ENCODE results near the gene CD3E.

The CD3E gene

GRCh38 chr11:118353084-118353710 lies 48.7 kb downstream of the CD3E start:
- H3K9me2 ChIP-seq (replicated peaks; ENCODE audit: insufficient read depth, low read length), result no peaks in the 10 kb centered on the region
- no peaks in the 10 kb centered on the region for H4K20me1 ChIP-seq (ENCODE audit: low read depth, low read length)
- no peak overlapping the region for H3K9ac ChIP-seq (ENCODE audit: low read length)
- H3K4me2 ChIP-seq (ENCODE audit: low read depth, low read length, poor library complexity, severe bottlenecking), result peak overlapping the region; percentile 20
- no peaks in the 10 kb centered on the region for H3K36me3 ChIP-seq (ENCODE audit: low read length)
- H3K27me3 ChIP-seq (ENCODE audit: low read length), result no peaks in the 10 kb centered on the region
- H3K27ac ChIP-seq (ENCODE audit: low read depth, low read length), result no peak overlapping the region
- peaks cover 5% of the 10 kb centered on the region; the same call in 1 of the 2 replicates for H3F3A ChIP-seq (ENCODE audit: insufficient read depth)
- H3K9me3 ChIP-seq (ENCODE audit: insufficient read depth, low read length), result no peaks in the 10 kb centered on the region
- no peaks in the 10 kb centered on the region for H3K79me2 ChIP-seq (ENCODE audit: insufficient read depth, low read length)
- no peak overlapping the region for H3K4me3 ChIP-seq (ENCODE audit: insufficient read depth, low read length, poor library complexity, severe bottlenecking)
- no peak overlapping the region for H2AFZ ChIP-seq (ENCODE audit: low read depth, low read length, severe bottlenecking)
- TF ChIP-seq CTCF (IDR thresholded peaks at IDR 0.05; ENCODE audit: insufficient read depth, low read length, poor library complexity, severe bottlenecking), result peak; percentile 42
- no peak for TF ChIP-seq EZH2phosphoT487 (conservative IDR thresholded peaks at IDR 0.05; ENCODE audit: low read length)

GRCh38 chr11:118358071-118358470 lies 53.5 kb downstream of the CD3E start:
- TF ChIP-seq EZH2phosphoT487 (conservative IDR thresholded peaks at IDR 0.05; ENCODE audit: low read length), result no peak
- Histone ChIP-seq H3K4me3 (ENCODE audit: insufficient read depth, low read length, poor library complexity, severe bottlenecking) (no peak overlapping the region), H2AFZ (ENCODE audit: low read depth, low read length, severe bottlenecking) (no peak overlapping the region)

GRCh38 chr11:118359295-118359958 lies 54.9 kb downstream of the CD3E start, which contains the start of gene UBE4A:
UBE4A (plus strand) TSS chr11:118359600; CDS start chr11:118365081, 5,481 bp downstream.
- peaks cover 3% of the 10 kb centered on the region; the same call in 1 of the 2 replicates for H4K20me1 ChIP-seq (ENCODE audit: low read depth, low read length)
- H3K9me2 ChIP-seq (replicated peaks; ENCODE audit: insufficient read depth, low read length), result no peaks in the 10 kb centered on the region
- TF ChIP-seq CTCF (IDR thresholded peaks at IDR 0.05; ENCODE audit: insufficient read depth, low read length, poor library complexity, severe bottlenecking), result no peak
- no peak for TF ChIP-seq EZH2phosphoT487 (conservative IDR thresholded peaks at IDR 0.05; ENCODE audit: low read length)
- H3K9ac ChIP-seq (ENCODE audit: low read length), result peak within 1 kb of the TSS; percentile 86
- H3K4me2 ChIP-seq (ENCODE audit: low read depth, low read length, poor library complexity, severe bottlenecking), result peak within 1 kb of the TSS; percentile 79
- peak within 1 kb of the TSS; percentile 38 for H3K27ac ChIP-seq (ENCODE audit: low read depth, low read length)
- H3K9me3 ChIP-seq (ENCODE audit: insufficient read depth, low read length), result no peaks in the 10 kb centered on the region
- H3F3A ChIP-seq (ENCODE audit: insufficient read depth), result peaks cover 14% of the 10 kb centered on the region
- no peaks in the 10 kb centered on the region for H3K36me3 ChIP-seq (ENCODE audit: low read length)
- H3K79me2 ChIP-seq (ENCODE audit: insufficient read depth, low read length), result peaks cover 49% of the 10 kb centered on the region
- H3K4me3 ChIP-seq (ENCODE audit: insufficient read depth, low read length, poor library complexity, severe bottlenecking), result peak within 1 kb of the TSS; percentile 83
- H2AFZ ChIP-seq (ENCODE audit: low read depth, low read length, severe bottlenecking), result peak within 1 kb of the TSS; percentile 44
- no peaks in the 10 kb centered on the region for H3K27me3 ChIP-seq (ENCODE audit: low read length)

More at GRCh38 chr11:118358071-118358470, 53.5 kb downstream of the CD3E start:
- Histone ChIP-seq H3F3A (ENCODE audit: insufficient read depth) (peaks cover 14% of the 10 kb centered on the region), H3K4me2 (ENCODE audit: low read depth, low read length, poor library complexity, severe bottlenecking) (no peak overlapping the region), H3K9ac (ENCODE audit: low read length) (no peak overlapping the region), H3K9me3 (ENCODE audit: insufficient read depth, low read length) (no peaks in the 10 kb centered on the region), H3K9me2 (replicated peaks; ENCODE audit: insufficient read depth, low read length) (no peaks in the 10 kb centered on the region), H3K36me3 (ENCODE audit: low read length) (no peaks in the 10 kb centered on the region), H3K27ac (ENCODE audit: low read depth, low read length) (no peak overlapping the region), H4K20me1 (ENCODE audit: low read depth, low read length) (peaks cover 3% of the 10 kb centered on the region; the same call in 1 of the 2 replicates), H3K27me3 (ENCODE audit: low read length) (no peaks in the 10 kb centered on the region), H3K79me2 (ENCODE audit: insufficient read depth, low read length) (peaks cover 36% of the 10 kb centered on the region)
